Breast epithelium (tissue), 3 donors: Measurements from ENCODE around the gene KIR2DL4.
"Not testable (repeated sequence)": the region's sequence is repeated elsewhere in the genome, so short reads cannot be mapped to it uniquely, and the experiment has no call there.

Experiments used
- POLR2A ChIP-seq: fragments of 450-650 bp; IDR thresholded peaks from one replicate; pipeline ENCODE4 v1.6.1; 2016; ENCODE audit warnings: antibody characterized with exemption, mild to moderate bottlenecking, moderate library complexity
- POLR2AphosphoS5 ChIP-seq, 3 donors: sonication (generic); formaldehyde crosslinking; IDR thresholded peaks; one replicate each; pipeline ENCODE4 v1.6.1; 2017; ENCODE audit warnings: antibody characterized with exemption in 3 of 3
- TF ChIP-seq, protein P1 (sequence below), 3 donors: fragments of 450-650 bp; IDR thresholded peaks; one replicate each; pipeline ENCODE4 v1.5.1; 2016 to 2017; ENCODE audit warnings: antibody characterized with exemption in 3 of 3, mild to moderate bottlenecking in 3 of 3, moderate library complexity in 3 of 3

DNA sequence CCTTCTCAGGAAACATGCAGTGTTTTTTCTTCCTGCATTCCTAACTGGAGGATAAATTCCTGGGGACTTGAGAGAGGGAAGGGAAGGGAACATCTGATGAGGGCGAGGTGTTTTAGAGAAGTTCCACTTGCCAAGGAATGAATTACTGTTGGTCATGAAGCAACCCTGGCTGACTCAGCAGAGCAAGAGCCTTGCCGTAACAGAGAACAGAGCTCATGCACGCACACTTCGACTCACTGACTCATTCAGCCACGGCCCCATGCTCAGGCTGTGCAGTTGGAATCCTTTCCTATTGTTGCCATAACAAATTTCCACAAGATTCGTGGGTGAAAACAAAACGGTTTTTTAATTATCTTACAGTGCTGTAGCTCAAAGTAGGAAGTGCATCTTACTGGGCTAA, 21.9 kb downstream of the KIR2DL4 start:
- TF ChIP-seq, protein P1, sequence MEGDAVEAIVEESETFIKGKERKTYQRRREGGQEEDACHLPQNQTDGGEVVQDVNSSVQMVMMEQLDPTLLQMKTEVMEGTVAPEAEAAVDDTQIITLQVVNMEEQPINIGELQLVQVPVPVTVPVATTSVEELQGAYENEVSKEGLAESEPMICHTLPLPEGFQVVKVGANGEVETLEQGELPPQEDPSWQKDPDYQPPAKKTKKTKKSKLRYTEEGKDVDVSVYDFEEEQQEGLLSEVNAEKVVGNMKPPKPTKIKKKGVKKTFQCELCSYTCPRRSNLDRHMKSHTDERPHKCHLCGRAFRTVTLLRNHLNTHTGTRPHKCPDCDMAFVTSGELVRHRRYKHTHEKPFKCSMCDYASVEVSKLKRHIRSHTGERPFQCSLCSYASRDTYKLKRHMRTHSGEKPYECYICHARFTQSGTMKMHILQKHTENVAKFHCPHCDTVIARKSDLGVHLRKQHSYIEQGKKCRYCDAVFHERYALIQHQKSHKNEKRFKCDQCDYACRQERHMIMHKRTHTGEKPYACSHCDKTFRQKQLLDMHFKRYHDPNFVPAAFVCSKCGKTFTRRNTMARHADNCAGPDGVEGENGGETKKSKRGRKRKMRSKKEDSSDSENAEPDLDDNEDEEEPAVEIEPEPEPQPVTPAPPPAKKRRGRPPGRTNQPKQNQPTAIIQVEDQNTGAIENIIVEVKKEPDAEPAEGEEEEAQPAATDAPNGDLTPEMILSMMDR (IDR thresholded peaks at IDR 0.05), result not testable (repeated sequence)
- TF ChIP-seq POLR2A; POLR2AphosphoS5 (IDR thresholded peaks at IDR 0.05): not testable (repeated sequence)
